Neuronal stem cell (in vitro differentiated cells): Measurements from ENCODE around the gene KIF18B.
A peak's percentile ranks its signal among the peaks of the same experiment; 100 is the strongest.

Experiments
- DNase-seq: peaks from one replicate; pipeline ENCODE4 v3.0.0-alpha.2; 2013; ENCODE audit warnings: low spot score
- H2AFZ ChIP-seq: one replicate; pipeline ENCODE4 v1.6.1; 2013; ENCODE audit warnings: mild to moderate bottlenecking, low read length, inconsistent platforms
- H2AK5ac ChIP-seq: 2 replicates; pipeline ENCODE4 v1.6.1; 2013; ENCODE audit warnings: low read depth, mild to moderate bottlenecking, inconsistent platforms, low read length, moderate library complexity, mixed read lengths
- H2BK120ac ChIP-seq: 2 replicates; pipeline ENCODE4 v1.6.1; 2013; ENCODE audit warnings: low read depth, mild to moderate bottlenecking, inconsistent platforms, low read length, moderate library complexity, mixed read lengths
- H2BK12ac ChIP-seq: one replicate; pipeline ENCODE4 v1.6.1; 2013; ENCODE audit warnings: low read length, inconsistent platforms
- H2BK15ac ChIP-seq: 2 replicates; pipeline ENCODE4 v1.6.1; 2013; ENCODE audit warnings: mild to moderate bottlenecking, low read length, inconsistent platforms, mixed read lengths
- H2BK5ac ChIP-seq: one replicate; pipeline ENCODE4 v1.6.1; 2013; ENCODE audit warnings: inconsistent platforms, mild to moderate bottlenecking, low read length, moderate library complexity
- H3K14ac ChIP-seq: one replicate; pipeline ENCODE4 v1.6.1; 2013; ENCODE audit warnings: low read length, inconsistent platforms
- H3K18ac ChIP-seq: 2 replicates; pipeline ENCODE4 v1.6.1; 2013; ENCODE audit warnings: low read length, inconsistent platforms
- H3K23ac ChIP-seq: 2 replicates; pipeline ENCODE4 v1.6.1; 2013; ENCODE audit warnings: low read depth, mild to moderate bottlenecking, mixed read lengths, low read length, inconsistent platforms; ENCODE audit not compliant: poor library complexity
- H3K27ac ChIP-seq: replicated peaks from 3 replicates; pipeline ENCODE4 v1.5.1; 2013; ENCODE audit warnings: low read length, inconsistent platforms
- H3K27me3 ChIP-seq, 3 experiments: 2 replicates each; pipeline ENCODE4 v1.6.1; 2013; ENCODE audit warnings: low read length in 3 of 3, mild to moderate bottlenecking in 2 of 3, inconsistent platforms in 1 of 3, low read depth in 1 of 3, mixed read lengths in 1 of 3, moderate library complexity in 1 of 3; ENCODE audit not compliant: control insufficient read depth in 3 of 3, insufficient read depth in 3 of 3
- H3K36me3 ChIP-seq, 2 donors: replicated peaks in 1 of 2; 2 replicates each; pipeline ENCODE4 v1.6.1; 2013; ENCODE audit warnings: low read length in 2 of 2; ENCODE audit not compliant: control insufficient read depth in 2 of 2, insufficient read depth in 2 of 2
- H3K4ac ChIP-seq: 2 replicates; pipeline ENCODE4 v1.6.1; 2013; ENCODE audit warnings: inconsistent platforms, mild to moderate bottlenecking, low read length, moderate library complexity
- H3K4me1 ChIP-seq, 2 donors: 1 replicate in 1 of 2; 2 replicates in 1 of 2; pipeline ENCODE4 v1.6.1; 2013; ENCODE audit warnings: low read length in 2 of 2, low read depth in 1 of 2; ENCODE audit not compliant: control insufficient read depth in 2 of 2, insufficient read depth in 1 of 2
- H3K4me2 ChIP-seq: one replicate; pipeline ENCODE4 v1.6.1; 2013; ENCODE audit warnings: mild to moderate bottlenecking, low read length, inconsistent platforms; ENCODE audit not compliant: insufficient read depth, poor library complexity, severe bottlenecking
- H3K4me3 ChIP-seq, 2 donors: 2 replicates each; pipeline ENCODE4 v1.5.1; 2013; ENCODE audit warnings: low read length in 2 of 2, mild to moderate bottlenecking in 2 of 2, inconsistent platforms in 1 of 2, moderate library complexity in 1 of 2
- H3K79me1 ChIP-seq: one replicate; pipeline ENCODE4 v1.6.1; 2013; ENCODE audit warnings: low read depth, mild to moderate bottlenecking, inconsistent platforms, low read length, moderate library complexity
- H3K9ac ChIP-seq: one replicate; pipeline ENCODE4 v1.6.1; 2013; ENCODE audit warnings: mild to moderate bottlenecking, low read depth, low read length, inconsistent platforms; ENCODE audit not compliant: poor library complexity
- H3K9me3 ChIP-seq, 2 donors: replicated peaks in 1 of 2; 2 replicates each; pipeline versions ENCODE3 to v1.6.1; 2013; ENCODE audit warnings: low read length in 2 of 2, mild to moderate bottlenecking in 2 of 2, inconsistent platforms in 1 of 2, low read depth in 1 of 2, mixed read lengths in 1 of 2, moderate library complexity in 1 of 2; ENCODE audit not compliant: control insufficient read depth in 2 of 2, insufficient read depth in 1 of 2
- H4K8ac ChIP-seq: one replicate; pipeline ENCODE4 v1.6.1; 2013; ENCODE audit warnings: low read depth, mild to moderate bottlenecking, inconsistent platforms, low read length, moderate library complexity
- H4K91ac ChIP-seq: one replicate; pipeline ENCODE4 v1.6.1; 2013; ENCODE audit warnings: low read length, low read depth, mild to moderate bottlenecking, inconsistent platforms; ENCODE audit not compliant: poor library complexity
- WGBS, 2 donors: extraction: QIAGEN DNeasy Blood & Tissue Kit; methylation state at CpG; one replicate each; pipeline ENCODE4 v1.1.7; 2013; ENCODE audit warnings: missing lambda C conversion rate in 2 of 2, mixed read lengths in 1 of 2; ENCODE audit not compliant: insufficient read length in 2 of 2, insufficient replicate concordance in 1 of 2; ENCODE audit errors: extremely low coverage in 2 of 2; 5-methylcytosine and 5-hydroxymethylcytosine counted together

Gene KIF18B

DNA sequence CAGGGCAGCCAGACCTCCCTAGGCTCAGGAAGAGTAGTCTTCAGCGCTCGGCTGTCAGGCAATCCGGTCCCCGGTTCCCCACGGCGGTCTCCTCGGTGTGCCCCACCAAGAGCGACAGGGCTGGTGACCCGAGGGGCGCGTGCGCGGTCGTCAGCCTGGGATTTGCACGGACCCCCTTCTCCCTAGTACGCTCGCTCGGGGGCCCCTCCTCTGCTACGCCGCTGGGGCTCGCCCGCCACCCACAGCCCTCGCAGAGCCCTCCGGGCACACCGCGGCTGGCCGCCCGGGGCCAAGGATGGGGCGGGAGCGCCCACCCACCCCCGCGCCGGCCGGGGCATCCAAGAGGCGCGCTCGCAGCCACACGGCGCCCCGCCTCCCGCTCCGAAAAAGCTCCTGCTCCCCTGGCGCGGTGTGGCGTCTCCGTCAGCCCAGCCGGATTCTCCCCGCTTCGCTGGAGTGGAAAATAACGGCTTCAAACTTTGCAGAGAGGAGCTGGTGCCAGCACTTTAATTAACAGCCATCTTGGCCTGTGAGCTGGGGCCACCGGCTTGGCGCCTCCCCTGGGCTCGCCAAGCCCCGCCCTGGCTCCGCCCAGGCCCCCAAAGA, 22.7 kb upstream of the KIF18B start:
- Histone ChIP-seq H3K36me3 (no peaks in the 10 kb centered on the region), H4K91ac (no peak overlapping the region), H3K27ac (peak overlapping the region; percentile 70), H2BK15ac (peak overlapping the region; percentile 96), H2BK120ac (no peak overlapping the region), H3K9ac (peak overlapping the region; percentile 87), H3K4me3 (peak overlapping the region; percentile 39 to 81), H2AFZ (peak overlapping the region; percentile 95), H2BK5ac (peak overlapping the region; percentile 84), H3K9me3 (no peaks in the 10 kb centered on the region), H3K4me1 (peaks cover 19% of the 10 kb centered on the region in 2 donors), H3K18ac (peak overlapping the region; percentile 97), H4K8ac (no peak overlapping the region), H2AK5ac (peak overlapping the region; percentile 99), H3K14ac (peak overlapping the region; percentile 75), H3K4ac (no peak overlapping the region), H3K79me1 (peaks cover 5% of the 10 kb centered on the region), H3K23ac (peak overlapping the region; percentile 77), H3K4me2 (peak overlapping the region; percentile 97), H2BK12ac (peak overlapping the region; percentile 77), H3K27me3 (peaks cover 23 to 83% (median 59%) of the 10 kb centered on the region in 3 experiments)
- no CpG with 5 or more reads among the region's 55 CpGs for whole genome bisulfite sequencing, 2 donors
- no peak for DNase-seq

DNA sequence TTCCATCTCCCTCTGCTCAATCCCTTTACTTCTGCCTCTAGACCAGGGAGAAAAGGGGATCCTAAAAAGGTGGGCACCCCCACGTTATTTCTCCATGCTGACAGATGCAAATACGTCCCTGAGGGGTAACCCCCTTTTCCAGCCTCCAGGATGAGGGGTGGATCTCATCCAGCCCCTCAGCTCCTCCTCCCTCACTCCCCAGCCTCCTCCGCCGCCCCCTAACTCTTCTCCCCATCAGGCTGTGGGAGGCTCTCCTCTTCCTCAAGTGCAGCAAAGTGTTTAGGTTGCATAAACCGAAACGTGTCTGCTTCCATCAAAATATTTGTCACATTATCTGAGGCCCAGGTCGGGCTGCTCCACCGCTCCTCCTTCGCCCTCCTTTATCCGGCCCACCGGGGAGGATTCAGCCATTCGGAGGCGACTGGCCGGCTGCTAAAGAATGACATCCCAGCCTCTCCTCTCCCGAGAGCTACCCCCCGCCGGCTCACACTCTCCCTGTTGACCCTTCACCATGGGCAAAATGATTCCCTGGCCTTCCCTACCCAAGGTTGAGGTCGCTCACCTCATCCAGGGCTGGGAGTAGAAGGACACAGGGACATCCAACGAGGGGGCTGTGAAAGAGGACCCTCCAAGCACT, 21.7 kb upstream of the KIF18B start:
- Histone ChIP-seq H3K4me1 (peaks cover 19% of the 10 kb centered on the region in 2 donors), H2BK5ac (peak overlapping the region; percentile 78), H3K18ac (peak overlapping the region; percentile 98), H3K4me2 (peak overlapping the region; percentile 97), H3K27me3 (peaks cover 23 to 81% (median 60%) of the 10 kb centered on the region in 3 experiments), H3K27ac (no peak overlapping the region), H4K8ac (no peak overlapping the region), H3K9me3 (no peaks in the 10 kb centered on the region), H2BK12ac (peak overlapping the region; percentile 1), H3K4me3 (peak overlapping the region; percentile 61 to 78), H4K91ac (no peak overlapping the region), H2AFZ (peak overlapping the region; percentile 95), H2AK5ac (peak overlapping the region; percentile 99), H3K14ac (no peak overlapping the region), H2BK15ac (peak overlapping the region; percentile 96), H3K9ac (peak overlapping the region; percentile 79), H3K23ac (peak overlapping the region; percentile 89), H3K4ac (peak overlapping the region; percentile 53), H2BK120ac (peak overlapping the region; percentile 97), H3K79me1 (peaks cover 5% of the 10 kb centered on the region), H3K36me3 (no peaks in the 10 kb centered on the region)
- WGBS, 2 donors, result no CpG with 5 or more reads among the region's 19 CpGs
- no peak for DNase-seq

DNA sequence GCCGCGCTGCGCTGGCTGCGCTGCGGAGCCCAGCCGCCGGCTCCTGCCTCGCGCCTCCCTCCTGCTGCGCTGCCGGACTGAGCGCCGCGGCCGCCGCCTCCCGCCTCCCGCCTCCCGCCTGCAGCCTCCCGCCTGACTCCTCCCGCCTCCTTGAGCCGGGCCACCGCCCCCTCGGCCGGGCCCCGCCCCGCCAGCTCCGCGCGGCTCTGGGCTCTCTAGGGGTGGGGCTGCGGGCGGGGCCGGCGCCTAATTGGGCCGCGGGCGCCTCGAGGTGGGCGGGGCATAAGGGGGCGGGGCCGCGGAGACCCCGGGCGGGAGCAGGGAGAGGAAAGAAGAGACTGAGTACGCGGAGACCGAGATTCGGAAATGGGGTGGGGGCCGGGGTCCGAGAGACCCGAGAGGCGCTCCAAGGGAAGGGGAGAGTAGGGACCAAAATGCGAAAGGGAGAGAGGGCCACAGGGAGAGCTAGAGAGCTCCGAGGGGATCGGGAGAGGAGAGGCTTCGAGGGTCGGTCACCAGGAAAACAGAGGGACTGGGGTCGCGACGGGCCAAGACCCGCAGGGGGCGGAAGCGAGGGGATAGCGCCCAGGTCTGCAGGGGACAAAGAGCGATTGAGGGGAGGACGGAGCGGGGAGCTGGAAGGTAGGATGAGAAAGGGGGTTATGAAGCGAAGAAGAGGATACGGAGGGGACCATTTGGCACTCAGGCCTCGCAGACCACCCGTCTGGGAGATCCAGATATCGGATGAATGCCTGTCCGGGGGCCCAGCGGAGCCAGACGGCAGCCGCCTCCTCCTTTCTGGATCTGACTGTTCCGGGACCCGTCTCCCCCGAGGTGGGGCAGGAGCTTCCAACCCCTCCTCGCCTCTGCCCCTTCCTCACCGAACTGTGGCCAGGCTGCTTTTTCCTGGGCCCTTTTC, 20.9 kb upstream of the KIF18B start, which contains the start of gene C1QL1:
C1QL1 (minus strand) TSS at position 79 of the 919 bp plus-strand sequence. CDS start 255 bp downstream, outside the sequence.
- H3K14ac ChIP-seq, result peak within 1 kb of the TSS; percentile 94
- H3K36me3 ChIP-seq, result no peaks in the 10 kb centered on the region
- H4K8ac ChIP-seq, result no peak within 1 kb of the TSS
- peak within 1 kb of the TSS; percentile 91 for H3K23ac ChIP-seq
- peak within 1 kb of the TSS; percentile 96 for H2BK15ac ChIP-seq
- H3K79me1 ChIP-seq, result peaks cover 5% of the 10 kb centered on the region
- peak within 1 kb of the TSS; percentile 82 for H2BK5ac ChIP-seq
- peaks cover 19% of the 10 kb centered on the region in 2 donors for H3K4me1 ChIP-seq
- H3K18ac ChIP-seq, result peak within 1 kb of the TSS; percentile 98
- H2AK5ac ChIP-seq, result peak within 1 kb of the TSS; percentile 99
- H3K27me3 ChIP-seq, result peaks cover 23 to 81% (median 63%) of the 10 kb centered on the region in 3 experiments
- no peaks in the 10 kb centered on the region for H3K9me3 ChIP-seq
- no peak within 1 kb of the TSS for H4K91ac ChIP-seq
- no CpG with 5 or more reads among the region's 81 CpGs for WGBS, 2 donors
- peak within 1 kb of the TSS; percentile 66 for H3K4ac ChIP-seq
- H3K9ac ChIP-seq, result peak within 1 kb of the TSS; percentile 79
- H3K4me3 ChIP-seq, result peak within 1 kb of the TSS; percentile 61 to 78
- peak within 1 kb of the TSS; percentile 88 for H3K27ac ChIP-seq
- peak within 1 kb of the TSS; percentile 95 for H2AFZ ChIP-seq
- H2BK120ac ChIP-seq, result peak within 1 kb of the TSS; percentile 97
- H2BK12ac ChIP-seq, result peak within 1 kb of the TSS; percentile 12
- DNase-seq, result peak; percentile 95
- H3K4me2 ChIP-seq, result peak within 1 kb of the TSS; percentile 97
